Measurements from ENCODE around the gene STK16. TPM values are rescaled to one million over a fixed set of nuclear protein-coding genes. Genes with fewer than 3 reads are reported as not detected.

Gene STK16
- total RNA-seq, 1 donor from 2014 or later = 50.8 TPM

GRCh38 chr2:219281588-219281987, 36.3 kb downstream of the STK16 start:
- Histone ChIP-seq H3K27me3 (ENCODE audit: control insufficient read depth, insufficient read depth, low read length) (no peaks in the 10 kb centered on the region), H3K4me3 (ENCODE audit: low read depth, low read length) (no peak overlapping the region), H3K36me3 (ENCODE audit: control insufficient read depth, insufficient read depth, low read length) (peaks cover 33% of the 10 kb centered on the region)
- TF ChIP-seq, protein P1, sequence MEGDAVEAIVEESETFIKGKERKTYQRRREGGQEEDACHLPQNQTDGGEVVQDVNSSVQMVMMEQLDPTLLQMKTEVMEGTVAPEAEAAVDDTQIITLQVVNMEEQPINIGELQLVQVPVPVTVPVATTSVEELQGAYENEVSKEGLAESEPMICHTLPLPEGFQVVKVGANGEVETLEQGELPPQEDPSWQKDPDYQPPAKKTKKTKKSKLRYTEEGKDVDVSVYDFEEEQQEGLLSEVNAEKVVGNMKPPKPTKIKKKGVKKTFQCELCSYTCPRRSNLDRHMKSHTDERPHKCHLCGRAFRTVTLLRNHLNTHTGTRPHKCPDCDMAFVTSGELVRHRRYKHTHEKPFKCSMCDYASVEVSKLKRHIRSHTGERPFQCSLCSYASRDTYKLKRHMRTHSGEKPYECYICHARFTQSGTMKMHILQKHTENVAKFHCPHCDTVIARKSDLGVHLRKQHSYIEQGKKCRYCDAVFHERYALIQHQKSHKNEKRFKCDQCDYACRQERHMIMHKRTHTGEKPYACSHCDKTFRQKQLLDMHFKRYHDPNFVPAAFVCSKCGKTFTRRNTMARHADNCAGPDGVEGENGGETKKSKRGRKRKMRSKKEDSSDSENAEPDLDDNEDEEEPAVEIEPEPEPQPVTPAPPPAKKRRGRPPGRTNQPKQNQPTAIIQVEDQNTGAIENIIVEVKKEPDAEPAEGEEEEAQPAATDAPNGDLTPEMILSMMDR (IDR thresholded peaks at IDR 0.05; ENCODE audit: insufficient read depth, low read length, severe bottlenecking) = no peak
- DNase-seq (ENCODE audit: low read depth) = no peak
- no peak for FAIRE-seq

DNA sequence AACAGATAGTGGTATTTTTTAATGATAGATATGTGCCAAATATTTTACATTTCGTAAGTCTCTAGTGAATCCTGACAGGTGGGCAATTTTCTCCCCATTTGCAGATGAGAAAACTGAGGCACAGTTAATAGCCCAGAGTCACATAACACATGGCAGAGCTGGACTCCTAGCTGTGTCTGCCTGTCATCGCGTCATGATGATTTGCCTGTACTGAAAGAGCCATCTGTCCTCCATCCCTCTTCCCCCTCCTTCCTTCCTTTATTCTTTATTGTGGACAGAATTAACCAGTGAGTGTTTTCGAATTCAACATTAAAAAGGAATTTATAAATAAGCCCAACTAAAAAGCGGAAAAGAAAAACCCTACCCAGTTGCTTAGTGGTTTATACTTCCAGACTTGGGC, 37.1 kb downstream of the STK16 start:
- H3K4me3 ChIP-seq (ENCODE audit: low read depth, low read length) = no peak overlapping the region
- FAIRE-seq (no peak), DNase-seq (ENCODE audit: low read depth) (no peak)
- TF ChIP-seq, protein P1 (IDR thresholded peaks at IDR 0.05; ENCODE audit: insufficient read depth, low read length, severe bottlenecking) = no peak
- H3K27me3 ChIP-seq (ENCODE audit: control insufficient read depth, insufficient read depth, low read length) = no peaks in the 10 kb centered on the region
- H3K36me3 ChIP-seq (ENCODE audit: control insufficient read depth, insufficient read depth, low read length) = peaks cover 33% of the 10 kb centered on the region

DNA sequence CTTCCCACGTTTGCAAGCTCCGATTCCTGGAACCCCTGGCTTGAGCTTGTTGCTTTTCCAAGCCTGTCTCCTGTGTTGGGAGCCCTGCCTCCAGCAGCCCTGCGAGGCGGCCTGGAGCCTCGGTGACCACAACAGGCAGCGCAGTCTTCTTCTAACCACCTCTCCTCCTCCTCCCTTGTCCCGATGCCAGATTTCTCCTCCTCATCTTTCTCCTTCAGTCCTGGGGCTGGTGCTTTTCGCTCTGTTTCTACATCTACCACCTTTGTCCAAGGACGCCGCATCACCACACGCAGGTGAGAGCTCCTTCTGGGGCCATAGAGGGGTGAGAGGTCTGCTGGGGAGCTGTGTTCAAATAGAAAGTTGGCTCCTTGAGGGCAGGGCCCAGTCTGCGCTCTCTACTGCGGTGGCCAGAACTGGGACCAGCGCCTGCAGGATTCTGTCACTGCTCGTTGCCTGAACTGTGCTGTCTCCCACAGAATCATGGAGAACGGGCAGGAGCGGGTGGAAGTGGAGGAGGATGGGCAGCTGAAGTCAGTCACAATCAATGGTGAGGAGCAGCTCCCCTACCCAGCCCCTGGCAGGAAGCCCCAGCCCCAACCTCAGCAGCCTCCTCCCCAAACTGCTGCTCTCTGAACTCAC, 37.8 kb downstream of the STK16 start:
- TF ChIP-seq, protein P1 (IDR thresholded peaks at IDR 0.05; ENCODE audit: insufficient read depth, low read length, severe bottlenecking) = no peak

GRCh38 chr2:219284501-219285372, 39.5 kb downstream of the STK16 start:
- DNase-seq (ENCODE audit: low read depth) (no peak), FAIRE-seq (no peak)
- H3K36me3 ChIP-seq (ENCODE audit: control insufficient read depth, insufficient read depth, low read length) = peaks cover 33% of the 10 kb centered on the region
- no peaks in the 10 kb centered on the region for H3K27me3 ChIP-seq (ENCODE audit: control insufficient read depth, insufficient read depth, low read length)
- TF ChIP-seq, protein P1 (IDR thresholded peaks at IDR 0.05; ENCODE audit: insufficient read depth, low read length, severe bottlenecking) = no peak
- H3K4me3 ChIP-seq (ENCODE audit: low read depth, low read length) = no peak overlapping the region

More for the DNA sequence above, 37.8 kb downstream of the STK16 start:
- Histone ChIP-seq H3K27me3 (ENCODE audit: control insufficient read depth, insufficient read depth, low read length) (no peaks in the 10 kb centered on the region), H3K4me3 (ENCODE audit: low read depth, low read length) (no peak overlapping the region), H3K36me3 (ENCODE audit: control insufficient read depth, insufficient read depth, low read length) (peaks cover 33% of the 10 kb centered on the region)
- FAIRE-seq (no peak), DNase-seq (ENCODE audit: low read depth) (no peak)

DNA sequence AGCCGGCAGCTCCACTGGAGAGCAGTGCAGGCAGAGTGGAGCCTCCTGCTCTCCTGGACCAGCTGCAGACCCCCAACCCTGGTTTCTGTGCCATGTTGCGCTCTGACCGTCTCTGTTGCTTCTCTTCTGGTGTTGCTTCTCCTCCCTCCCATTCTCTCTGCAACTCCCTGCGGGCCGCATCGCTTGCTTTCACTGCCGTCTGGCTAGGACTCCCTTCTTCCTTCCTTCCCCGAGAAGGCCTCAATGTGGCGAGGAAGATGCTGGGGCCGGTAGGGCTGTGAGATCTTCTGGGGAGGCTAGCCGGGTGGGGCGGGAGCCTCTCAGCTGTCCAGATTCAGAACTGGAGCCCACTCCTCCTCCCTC, 40.1 kb downstream of the STK16 start:
- peaks cover 31% of the 10 kb centered on the region for H3K36me3 ChIP-seq (ENCODE audit: control insufficient read depth, insufficient read depth, low read length)
- no peak overlapping the region for H3K4me3 ChIP-seq (ENCODE audit: low read depth, low read length)
- DNase-seq (ENCODE audit: low read depth) = no peak
- no peak for FAIRE-seq
- H3K27me3 ChIP-seq (ENCODE audit: control insufficient read depth, insufficient read depth, low read length) = no peaks in the 10 kb centered on the region
- TF ChIP-seq, protein P1 (IDR thresholded peaks at IDR 0.05; ENCODE audit: insufficient read depth, low read length, severe bottlenecking) = no peak
